Measurements from ENCODE around the gene OR10G2.

The OR10G2 gene, protein sequence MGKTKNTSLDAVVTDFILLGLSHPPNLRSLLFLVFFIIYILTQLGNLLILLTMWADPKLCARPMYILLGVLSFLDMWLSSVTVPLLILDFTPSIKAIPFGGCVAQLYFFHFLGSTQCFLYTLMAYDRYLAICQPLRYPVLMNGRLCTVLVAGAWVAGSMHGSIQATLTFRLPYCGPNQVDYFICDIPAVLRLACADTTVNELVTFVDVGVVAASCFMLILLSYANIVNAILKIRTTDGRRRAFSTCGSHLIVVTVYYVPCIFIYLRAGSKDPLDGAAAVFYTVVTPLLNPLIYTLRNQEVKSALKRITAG

GRCh38 chr14:21634840-21635239 lies at the start of gene OR10G2:
Gene OR10G2 (minus strand): TSS chr14:21634940. CDS start chr14:21634842, 98 bp downstream.
- Histone ChIP-seq H3K4me3 (ENCODE audit: low read depth, low read length) (no peak within 1 kb of the TSS), H3K36me3 (replicated peaks) (no peaks in the 10 kb centered on the region), H3K27ac (no peak within 1 kb of the TSS), H3K27me3 (replicated peaks) (no peaks in the 10 kb centered on the region)
- TF ChIP-seq CTCF (IDR thresholded peaks at IDR 0.05; ENCODE audit: low read depth, low read length, missing control alignments): no peak
- DNase-seq: no peak
- in situ Hi-C loops (cut with HindIII; ENCODE audit: low pct_ligation_motif_present, low sequenced_read_pairs): no loop called here

DNA sequence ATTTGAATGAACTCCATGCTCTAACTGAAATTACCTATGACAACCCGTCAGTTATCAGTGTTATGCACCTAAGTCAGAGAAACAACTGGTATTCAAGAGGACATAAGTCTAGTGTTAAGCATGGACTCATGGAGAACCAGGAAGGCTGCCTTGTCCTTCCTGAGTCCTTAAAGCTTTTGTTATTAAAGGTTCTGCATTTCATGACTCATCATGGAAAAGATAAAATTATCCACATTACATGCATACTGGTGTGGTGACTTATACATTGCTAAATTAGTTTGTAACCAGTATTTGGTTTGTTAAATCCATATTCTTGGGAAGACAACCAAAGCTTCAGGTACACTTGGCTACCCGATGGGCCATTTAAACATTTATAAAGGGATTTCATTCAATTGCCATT lies 45.3 kb upstream of the OR10G2 start:
- peak; percentile 32 for DNase-seq
- no peak overlapping the region for H3K27ac ChIP-seq
- in situ Hi-C loops (cut with HindIII; ENCODE audit: low pct_ligation_motif_present, low sequenced_read_pairs): no loop called here

DNA sequence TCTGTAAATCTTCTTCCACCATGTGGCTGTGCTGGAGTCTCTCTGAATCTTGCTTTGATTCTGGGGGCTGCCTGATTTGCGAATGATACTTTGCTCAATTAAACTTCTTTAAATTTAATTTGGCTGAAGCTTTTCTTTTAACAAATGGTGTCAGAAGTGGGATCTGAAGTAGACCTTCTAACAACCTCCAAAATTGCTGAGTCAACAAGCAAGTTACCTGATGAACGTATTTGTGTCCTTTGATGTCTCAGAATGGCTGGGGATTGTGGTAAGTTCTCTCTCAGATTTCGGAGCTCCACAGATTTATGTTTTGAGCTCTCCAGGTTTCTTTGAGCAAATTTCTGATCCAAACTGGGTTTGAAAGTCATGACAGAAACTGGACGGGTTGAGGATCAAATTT lies 40.8 kb upstream of the OR10G2 start:
- Histone ChIP-seq H3K4me3 (ENCODE audit: low read depth, low read length) (no peak overlapping the region), H3K36me3 (replicated peaks) (no peaks in the 10 kb centered on the region), H3K27me3 (replicated peaks) (no peaks in the 10 kb centered on the region), H3K27ac (no peak overlapping the region)
- DNase-seq: no peak
- TF ChIP-seq CTCF (IDR thresholded peaks at IDR 0.05; ENCODE audit: low read depth, low read length, missing control alignments): no peak
- in situ Hi-C loops (cut with HindIII; ENCODE audit: low pct_ligation_motif_present, low sequenced_read_pairs): no loop called here

More for the DNA sequence above, 45.3 kb upstream of the OR10G2 start:
- no peaks in the 10 kb centered on the region for H3K27me3 ChIP-seq (replicated peaks)
- TF ChIP-seq CTCF (IDR thresholded peaks at IDR 0.05; ENCODE audit: low read depth, low read length, missing control alignments): no peak
- no peaks in the 10 kb centered on the region for H3K36me3 ChIP-seq (replicated peaks)
- H3K4me3 ChIP-seq (ENCODE audit: low read depth, low read length): no peak overlapping the region

DNA sequence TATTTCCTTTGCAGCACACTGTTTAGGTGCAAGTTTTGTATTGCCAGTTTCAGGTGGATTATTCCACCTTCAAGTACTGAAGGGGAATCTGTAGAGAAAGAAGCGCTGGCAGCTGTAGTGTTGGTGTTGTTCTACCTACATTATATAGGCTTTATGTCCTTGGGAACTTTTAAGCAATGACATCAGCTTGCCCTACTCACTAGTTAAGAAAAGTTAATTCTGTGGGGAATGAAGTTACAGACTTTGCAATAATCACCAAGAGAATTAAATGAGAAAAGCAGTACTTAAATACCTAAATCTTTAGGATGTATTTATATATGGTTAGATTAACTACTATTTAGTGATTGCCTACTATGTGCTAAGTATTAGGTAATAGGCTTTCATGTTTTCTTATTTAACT lies 39.0 kb upstream of the OR10G2 start, which contains the start of gene OR4E1:
TSS of gene OR4E1 (minus strand) at position 101 of the 400 bp plus-strand sequence. CDS start 2,883 bp downstream, outside the sequence.
- no peak for DNase-seq
- no peaks in the 10 kb centered on the region for H3K27me3 ChIP-seq (replicated peaks)
- H3K27ac ChIP-seq: no peak within 1 kb of the TSS
- no peaks in the 10 kb centered on the region for H3K36me3 ChIP-seq (replicated peaks)
- H3K4me3 ChIP-seq (ENCODE audit: low read depth, low read length): no peak within 1 kb of the TSS
- in situ Hi-C loops (cut with HindIII; ENCODE audit: low pct_ligation_motif_present, low sequenced_read_pairs): no loop called here
- no peak for TF ChIP-seq CTCF (IDR thresholded peaks at IDR 0.05; ENCODE audit: low read depth, low read length, missing control alignments)

DNA sequence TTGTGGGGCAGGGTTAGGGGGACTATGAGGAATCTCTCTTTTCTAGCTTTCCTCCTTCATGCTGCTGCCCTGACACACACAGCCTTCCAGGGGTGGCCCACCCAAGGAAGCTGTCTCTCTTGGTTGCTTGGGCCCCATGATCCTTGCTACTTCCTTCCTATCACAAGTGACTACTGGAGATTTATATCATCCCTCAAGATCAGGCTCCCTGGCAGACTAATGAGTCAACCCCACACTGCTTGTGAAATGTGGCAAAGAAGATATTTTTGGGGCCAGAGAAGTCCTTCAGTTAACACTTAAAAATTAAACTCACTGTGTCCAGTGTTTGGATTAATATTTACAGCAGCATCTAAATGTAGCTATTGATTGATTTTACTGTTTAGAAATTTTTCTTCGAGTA lies 37.4 kb upstream of the OR10G2 start:
- Histone ChIP-seq H3K27me3 (replicated peaks) (no peaks in the 10 kb centered on the region), H3K27ac (no peak overlapping the region), H3K4me3 (ENCODE audit: low read depth, low read length) (no peak overlapping the region), H3K36me3 (replicated peaks) (no peaks in the 10 kb centered on the region)
- no peak for TF ChIP-seq CTCF (IDR thresholded peaks at IDR 0.05; ENCODE audit: low read depth, low read length, missing control alignments)
- in situ Hi-C loops (cut with HindIII; ENCODE audit: low pct_ligation_motif_present, low sequenced_read_pairs): no loop called here
- peak; percentile 32 for DNase-seq

DNA sequence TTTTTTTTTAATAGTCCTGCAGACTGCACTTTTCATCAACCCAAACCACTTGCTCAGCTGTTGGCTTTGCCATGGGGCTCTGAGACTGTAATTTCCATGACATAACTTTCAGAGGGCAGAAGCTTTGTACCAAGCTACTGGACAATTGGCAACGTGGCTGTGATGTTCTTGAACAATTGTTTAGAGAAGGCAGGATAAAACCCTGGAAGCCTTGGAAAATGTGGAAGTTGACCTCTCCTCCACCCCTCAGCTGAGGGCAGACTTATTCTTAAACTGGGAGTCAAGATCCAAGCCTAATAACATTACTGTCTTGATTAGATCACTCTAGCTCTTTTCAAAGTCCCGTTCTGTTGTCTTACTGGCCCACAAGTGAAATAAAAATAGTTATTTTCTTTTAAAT lies 36.6 kb upstream of the OR10G2 start:
- DNase-seq: no peak
- H3K36me3 ChIP-seq (replicated peaks): no peaks in the 10 kb centered on the region
- H3K27ac ChIP-seq: no peak overlapping the region
- H3K27me3 ChIP-seq (replicated peaks): no peaks in the 10 kb centered on the region
- in situ Hi-C loops (cut with HindIII; ENCODE audit: low pct_ligation_motif_present, low sequenced_read_pairs): no loop called here
- no peak overlapping the region for H3K4me3 ChIP-seq (ENCODE audit: low read depth, low read length)
- TF ChIP-seq CTCF (IDR thresholded peaks at IDR 0.05; ENCODE audit: low read depth, low read length, missing control alignments): no peak
